ENCODE data around the gene XRCC1. TPM values are rescaled to one million over a fixed set of nuclear protein-coding genes. Genes with fewer than 3 reads are reported as not detected.

The XRCC1 gene
- total RNA-seq, 2 experiments from 2014 or later, result 27.2 to 35.9 TPM

- TF ChIP-seq CTCF (conservative IDR thresholded peaks at IDR 0.05; ENCODE audit: low read length), result no peak
- TF ChIP-seq EZH2phosphoT487 (IDR thresholded peaks at IDR 0.05; ENCODE audit: borderline replicate concordance, low read depth, low read length), result no peak
- H3K79me2 ChIP-seq (ENCODE audit: insufficient read depth, low read depth, low read length), result no peaks in the 10 kb centered on the region
- H4K20me1 ChIP-seq (ENCODE audit: insufficient read depth, low read length), result no peaks in the 10 kb centered on the region
- no peaks in the 10 kb centered on the region for H3K9me2 ChIP-seq (ENCODE audit: insufficient read depth, low read length)
- H2AFZ ChIP-seq (ENCODE audit: low read length), result no peak overlapping the region
- H3K27ac ChIP-seq (ENCODE audit: low read depth, low read length, poor library complexity, severe bottlenecking), result no peak overlapping the region
- no peak for DNase-seq (ENCODE audit: low spot score)
- H3K4me2 ChIP-seq (ENCODE audit: low read length), result no peak overlapping the region
- no TSS peak for BruUV-seq (replicated peaks)
- no peaks in the 10 kb centered on the region for H3K9me3 ChIP-seq (ENCODE audit: low read length)
- POLR2A ChIA-PET, result no interaction called here
- H3K4me1 ChIP-seq (ENCODE audit: insufficient read depth, low read length, poor library complexity, severe bottlenecking), result no peaks in the 10 kb centered on the region
- peaks cover 49% of the 10 kb centered on the region for H3K36me3 ChIP-seq (ENCODE audit: insufficient read depth, low read length)
- CTCF ChIA-PET (ENCODE audit: unreplicated experiment), result interaction anchor here (0.7 kb wide), 1 partner anchor 13 kb away, joined by 3 read pairs; no protein-coding TSS in a partner anchor
- intact Hi-C loops (cut with micrococcal nuclease; ENCODE audit: unreplicated experiment), result no loop called here
- H3K4me3 ChIP-seq (ENCODE audit: low read depth, low read length, poor library complexity, severe bottlenecking), result no peak overlapping the region
Measured at GRCh38 chr19:43546581-43546980, 28.7 kb downstream of the XRCC1 start.

- CTCF ChIA-PET (ENCODE audit: unreplicated experiment), result interaction anchor here (0.7 kb wide), 1 partner anchor 12 kb away, joined by 3 read pairs; no protein-coding TSS in a partner anchor
- Histone ChIP-seq H3K9me2 (ENCODE audit: insufficient read depth, low read length) (no peaks in the 10 kb centered on the region), H3K36me3 (ENCODE audit: insufficient read depth, low read length) (peaks cover 47% of the 10 kb centered on the region), H2AFZ (ENCODE audit: low read length) (no peak overlapping the region), H3K79me2 (ENCODE audit: insufficient read depth, low read depth, low read length) (no peaks in the 10 kb centered on the region), H3K4me3 (ENCODE audit: low read depth, low read length, poor library complexity, severe bottlenecking) (no peak overlapping the region), H3K4me2 (ENCODE audit: low read length) (no peak overlapping the region), H4K20me1 (ENCODE audit: insufficient read depth, low read length) (no peaks in the 10 kb centered on the region), H3K4me1 (ENCODE audit: insufficient read depth, low read length, poor library complexity, severe bottlenecking) (no peaks in the 10 kb centered on the region), H3K27ac (ENCODE audit: low read depth, low read length, poor library complexity, severe bottlenecking) (no peak overlapping the region), H3K9me3 (ENCODE audit: low read length) (no peaks in the 10 kb centered on the region)
- POLR2A ChIA-PET, result no interaction called here
- no peak for DNase-seq (ENCODE audit: low spot score)
- intact Hi-C loops (cut with micrococcal nuclease; ENCODE audit: unreplicated experiment), result no loop called here
- TF ChIP-seq EZH2phosphoT487 (IDR thresholded peaks at IDR 0.05; ENCODE audit: borderline replicate concordance, low read depth, low read length) (no peak), CTCF (conservative IDR thresholded peaks at IDR 0.05; ENCODE audit: low read length) (no peak)
- BruUV-seq (replicated peaks), result no TSS peak
Measured at GRCh38 chr19:43545981-43546380, 29.3 kb downstream of the XRCC1 start.

GRCh38 chr19:43545276-43545675 is 30.1 kb downstream of the XRCC1 start:
- H4K20me1 ChIP-seq (ENCODE audit: insufficient read depth, low read length), result no peaks in the 10 kb centered on the region
- peaks cover 48% of the 10 kb centered on the region for H3K36me3 ChIP-seq (ENCODE audit: insufficient read depth, low read length)
- no peak overlapping the region for H3K27ac ChIP-seq (ENCODE audit: low read depth, low read length, poor library complexity, severe bottlenecking)
- no peaks in the 10 kb centered on the region for H3K9me3 ChIP-seq (ENCODE audit: low read length)
- TF ChIP-seq CTCF (conservative IDR thresholded peaks at IDR 0.05; ENCODE audit: low read length) (no peak), EZH2phosphoT487 (IDR thresholded peaks at IDR 0.05; ENCODE audit: borderline replicate concordance, low read depth, low read length) (no peak)
- intact Hi-C loops (cut with micrococcal nuclease; ENCODE audit: unreplicated experiment), result no loop called here
- no TSS peak for BruUV-seq (replicated peaks)
- ChIA-PET POLR2A (no interaction called here), CTCF (ENCODE audit: unreplicated experiment) (no interaction called here)
- H3K4me1 ChIP-seq (ENCODE audit: insufficient read depth, low read length, poor library complexity, severe bottlenecking), result no peaks in the 10 kb centered on the region
- H3K4me3 ChIP-seq (ENCODE audit: low read depth, low read length, poor library complexity, severe bottlenecking), result no peak overlapping the region
- no peaks in the 10 kb centered on the region for H3K79me2 ChIP-seq (ENCODE audit: insufficient read depth, low read depth, low read length)
- H3K9me2 ChIP-seq (ENCODE audit: insufficient read depth, low read length), result no peaks in the 10 kb centered on the region
- H2AFZ ChIP-seq (ENCODE audit: low read length), result no peak overlapping the region
- no peak overlapping the region for H3K4me2 ChIP-seq (ENCODE audit: low read length)
- DNase-seq (ENCODE audit: low spot score), result no peak

All from OCI-LY7 (cell line).